Mesendoderm (in vitro differentiated cells): ENCODE measurements around the gene RPS5. TPM values are rescaled to one million over a fixed set of nuclear protein-coding genes. Genes with fewer than 3 reads are reported as not detected.
"Not testable (repeated sequence)": the region's sequence is repeated elsewhere in the genome, so short reads cannot be mapped to it uniquely, and the experiment has no call there.

ENCODE experiments used
- DNase-seq: peaks from one replicate; pipeline ENCODE4 v3.0.0; 2013
- H2AK5ac ChIP-seq: 2 replicates; pipeline ENCODE4 v1.6.1; 2013; ENCODE audit warnings: low read length, inconsistent platforms
- H2BK120ac ChIP-seq: 2 replicates; pipeline ENCODE4 v1.6.1; 2013; ENCODE audit warnings: low read depth, mild to moderate bottlenecking, low read length, moderate library complexity, mixed read lengths
- H2BK15ac ChIP-seq: replicated peaks from 2 replicates; pipeline ENCODE4 v1.6.1; 2013; ENCODE audit warnings: low read depth, mild to moderate bottlenecking, moderate library complexity
- H2BK5ac ChIP-seq: 2 replicates; pipeline ENCODE4 v1.6.1; 2013; ENCODE audit warnings: low read length, inconsistent platforms
- H3K18ac ChIP-seq: 2 replicates; pipeline ENCODE4 v1.6.1; 2013; ENCODE audit warnings: mild to moderate bottlenecking, low read length, mixed read lengths
- H3K23ac ChIP-seq: one replicate; pipeline ENCODE4 v1.6.1; 2013; ENCODE audit warnings: low read length
- H3K27ac ChIP-seq: 2 replicates; pipeline ENCODE4 v1.5.1; 2013; ENCODE audit warnings: low read depth, mild to moderate bottlenecking, inconsistent platforms, low read length, moderate library complexity
- H3K27me3 ChIP-seq: 2 replicates; pipeline ENCODE4 v1.6.1; 2013; ENCODE audit warnings: low read length, control low read depth, mild to moderate bottlenecking, inconsistent platforms; ENCODE audit not compliant: insufficient read depth, poor library complexity
- H3K36me3 ChIP-seq: 2 replicates; pipeline ENCODE4 v1.6.1; 2013; ENCODE audit warnings: low read length, inconsistent platforms; ENCODE audit not compliant: control insufficient read depth, insufficient read depth
- H3K4ac ChIP-seq: one replicate; pipeline ENCODE4 v1.6.1; 2013; ENCODE audit warnings: low read depth, mild to moderate bottlenecking, low read length, moderate library complexity
- H3K4me1 ChIP-seq: 2 replicates; pipeline ENCODE4 v1.6.1; 2013; ENCODE audit warnings: low read depth, low read length, inconsistent platforms; ENCODE audit not compliant: control insufficient read depth
- H3K4me2 ChIP-seq: 2 replicates; pipeline ENCODE4 v1.6.1; 2013; ENCODE audit warnings: low read length
- H3K4me3 ChIP-seq: 2 replicates; pipeline ENCODE4 v1.5.1; 2013; ENCODE audit warnings: mild to moderate bottlenecking, low read length
- H3K56ac ChIP-seq: one replicate; pipeline ENCODE4 v1.6.1; 2013; ENCODE audit warnings: low read length
- H3K79me1 ChIP-seq: 2 replicates; pipeline ENCODE4 v1.6.1; 2013; ENCODE audit warnings: low read length, inconsistent platforms
- H3K79me2 ChIP-seq: 2 replicates; pipeline ENCODE4 v1.6.1; 2013; ENCODE audit warnings: mild to moderate bottlenecking, low read length; ENCODE audit not compliant: control insufficient read depth, insufficient read depth
- H3K9ac ChIP-seq: 2 replicates; pipeline ENCODE4 v1.6.1; 2013; ENCODE audit warnings: low read length, inconsistent platforms
- H4K5ac ChIP-seq: one replicate; pipeline ENCODE4 v1.6.1; 2013; ENCODE audit warnings: low read length
- H4K8ac ChIP-seq: one replicate; pipeline ENCODE4 v1.6.1; 2013; ENCODE audit warnings: low read depth, mild to moderate bottlenecking, control low read depth, low read length, moderate library complexity
- WGBS: extraction: QIAGEN DNeasy Blood & Tissue Kit; methylation state at CpG from one replicate; pipeline ENCODE4 v1.1.7; 2013; ENCODE audit warnings: low lambda C conversion rate, missing lambda C conversion rate; ENCODE audit not compliant: insufficient coverage; ENCODE audit errors: extremely low coverage; 5-methylcytosine and 5-hydroxymethylcytosine counted together
- small RNA-seq: library from polyadenylated mRNA; stranded (forward); fragments of <200 nt; extraction: miRNeasy Mini kit (QIAGEN cat#:217004); gene quantifications from one replicate; pipeline ENCODE3, GENCODE V24; 2013; ENCODE audit not compliant: insufficient read depth

Gene RPS5

DNA sequence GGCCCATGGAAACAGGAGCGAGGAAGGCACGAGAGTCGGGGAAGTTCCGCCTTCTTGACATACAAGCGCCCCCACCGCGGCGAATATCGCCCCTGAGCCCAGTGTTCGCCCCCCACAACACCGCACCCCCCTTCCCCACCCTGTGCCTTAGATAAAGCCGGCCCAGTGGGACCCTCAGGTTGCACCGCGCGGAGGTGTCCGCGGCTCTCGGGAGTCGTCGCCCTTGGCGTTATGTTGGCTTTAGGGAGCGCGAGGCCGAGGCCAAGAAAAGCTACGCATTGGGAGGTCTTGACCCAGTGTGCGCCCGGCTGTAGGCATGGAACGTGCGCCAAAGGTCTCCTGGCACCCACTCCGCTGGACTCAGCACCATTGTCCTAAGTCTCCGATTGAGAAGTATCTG, 53.5 kb downstream of the RPS5 start:
- Histone ChIP-seq H3K27ac (no peak overlapping the region), H3K4me3 (peak overlapping the region; percentile 16), H3K56ac (no peak overlapping the region)

DNA sequence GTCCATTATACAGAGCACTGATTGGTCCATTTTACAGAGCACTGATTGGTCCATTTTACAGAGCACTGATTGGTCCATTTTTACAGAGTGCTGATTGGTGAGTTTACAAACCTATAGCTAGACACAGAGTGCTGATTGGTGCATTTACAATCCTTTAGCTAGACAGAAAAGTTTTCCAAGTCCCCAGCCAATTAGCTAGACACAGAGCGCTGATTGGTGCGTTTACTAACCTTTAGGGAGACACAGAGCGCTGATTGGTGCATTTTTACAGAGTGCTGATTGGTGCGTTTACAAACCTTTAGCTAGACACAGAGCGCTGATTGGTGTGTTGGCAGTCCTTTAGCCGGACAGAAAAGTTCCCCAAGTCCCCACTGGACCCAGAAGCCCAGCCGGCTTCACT, 55.9 kb downstream of the RPS5 start:
- H3K79me2 ChIP-seq, H3K4me3 ChIP-seq, H3K4ac ChIP-seq, H3K4me1 ChIP-seq, H4K5ac ChIP-seq, H2BK5ac ChIP-seq, H3K4me2 ChIP-seq, H2BK15ac ChIP-seq, H3K18ac ChIP-seq, H3K9ac ChIP-seq, H3K27ac ChIP-seq, H2BK120ac ChIP-seq, H3K79me1 ChIP-seq, H3K23ac ChIP-seq, H3K56ac ChIP-seq, H4K8ac ChIP-seq, H3K36me3 ChIP-seq, H3K27me3 ChIP-seq, H2AK5ac ChIP-seq, DNase-seq: not testable (repeated sequence)
- WGBS = no CpG with 5 or more reads among the region's 7 CpGs

More for the DNA sequence above, 53.5 kb downstream of the RPS5 start:
- no peak overlapping the region for H3K4ac ChIP-seq
- no peak overlapping the region for H2AK5ac ChIP-seq
- H3K9ac ChIP-seq = no peak overlapping the region
- H3K79me1 ChIP-seq = no peaks in the 10 kb centered on the region
- no peaks in the 10 kb centered on the region for H3K36me3 ChIP-seq
- no peak overlapping the region for H3K18ac ChIP-seq
- no peak overlapping the region for H2BK15ac ChIP-seq
- no peak overlapping the region for H3K23ac ChIP-seq
- peak overlapping the region; percentile 50 for H3K4me2 ChIP-seq
- no peaks in the 10 kb centered on the region for H3K4me1 ChIP-seq
- H2BK5ac ChIP-seq = no peak overlapping the region
- no peak overlapping the region for H4K8ac ChIP-seq
- no peaks in the 10 kb centered on the region for H3K79me2 ChIP-seq
- no peak overlapping the region for H2BK120ac ChIP-seq
- no peak for DNase-seq
- H4K5ac ChIP-seq = no peak overlapping the region
- H3K27me3 ChIP-seq = no peaks in the 10 kb centered on the region
- WGBS = no CpG with 5 or more reads among the region's 31 CpGs

Small RNA genes lying within 50 kb of the gene (small RNA-seq; reads per million reads assigned to genes)
- gene MIR4754 = not detected
- not detected for gene RNA5SP473
